GM12873 (cell line): ENCODE measurements around the gene MS4A3.

Experiments
- CTCF ChIP-seq: IDR thresholded peaks from 2 replicates; pipeline ENCODE4 v1.5.1; 2012; ENCODE audit warnings: low read depth, mild to moderate bottlenecking, moderate library complexity, low read length, control low read depth; ENCODE audit not compliant: insufficient read depth; ENCODE audit errors: missing control alignments

MS4A3 gene

GRCh38 chr11:60059521-60060240 is 3.2 kb downstream of the MS4A3 start:
- TF ChIP-seq CTCF: no peak

- no peak for TF ChIP-seq CTCF
These were observed 7.6 kb downstream of the MS4A3 start for GRCh38 chr11:60064111-60064510.

GRCh38 chr11:60065801-60066200 is 9.3 kb downstream of the MS4A3 start:
- TF ChIP-seq CTCF: no peak

- no peak for TF ChIP-seq CTCF
These were observed 13.0 kb downstream of the MS4A3 start for GRCh38 chr11:60069450-60069849.

GRCh38 chr11:60077216-60077817 is 20.9 kb downstream of the MS4A3 start:
- no peak for TF ChIP-seq CTCF

- TF ChIP-seq CTCF: no peak
These were observed 21.5 kb downstream of the MS4A3 start for GRCh38 chr11:60077981-60078380.

GRCh38 chr11:60078745-60079144 is 22.3 kb downstream of the MS4A3 start:
- TF ChIP-seq CTCF: no peak
